Astrocyte (in vitro differentiated cells and primary cell): ENCODE results near the gene PGBD4.

Experiments used
- EZH2 ChIP-seq: IDR thresholded peaks from 2 replicates; pipeline ENCODE4 v1.6.1; 2012; ENCODE audit warnings: mild to moderate bottlenecking, low read length, inconsistent platforms; ENCODE audit not compliant: insufficient read depth
- TF ChIP-seq, protein P1 (sequence below): IDR thresholded peaks from 2 replicates; pipeline ENCODE4 v1.5.1; 2011; ENCODE audit warnings: low read depth, mild to moderate bottlenecking, inconsistent platforms, low read length, moderate library complexity; ENCODE audit not compliant: insufficient read depth

- TF ChIP-seq, protein P1, sequence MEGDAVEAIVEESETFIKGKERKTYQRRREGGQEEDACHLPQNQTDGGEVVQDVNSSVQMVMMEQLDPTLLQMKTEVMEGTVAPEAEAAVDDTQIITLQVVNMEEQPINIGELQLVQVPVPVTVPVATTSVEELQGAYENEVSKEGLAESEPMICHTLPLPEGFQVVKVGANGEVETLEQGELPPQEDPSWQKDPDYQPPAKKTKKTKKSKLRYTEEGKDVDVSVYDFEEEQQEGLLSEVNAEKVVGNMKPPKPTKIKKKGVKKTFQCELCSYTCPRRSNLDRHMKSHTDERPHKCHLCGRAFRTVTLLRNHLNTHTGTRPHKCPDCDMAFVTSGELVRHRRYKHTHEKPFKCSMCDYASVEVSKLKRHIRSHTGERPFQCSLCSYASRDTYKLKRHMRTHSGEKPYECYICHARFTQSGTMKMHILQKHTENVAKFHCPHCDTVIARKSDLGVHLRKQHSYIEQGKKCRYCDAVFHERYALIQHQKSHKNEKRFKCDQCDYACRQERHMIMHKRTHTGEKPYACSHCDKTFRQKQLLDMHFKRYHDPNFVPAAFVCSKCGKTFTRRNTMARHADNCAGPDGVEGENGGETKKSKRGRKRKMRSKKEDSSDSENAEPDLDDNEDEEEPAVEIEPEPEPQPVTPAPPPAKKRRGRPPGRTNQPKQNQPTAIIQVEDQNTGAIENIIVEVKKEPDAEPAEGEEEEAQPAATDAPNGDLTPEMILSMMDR = no peak
- no peak for TF ChIP-seq EZH2
These were observed 20.9 kb downstream of the PGBD4 start for GRCh38 chr15:34122771-34123183.
